NT2/D1 (cell line): ENCODE measurements around the gene FRMD3.

Experiments used
- SUZ12 ChIP-seq: IDR thresholded peaks from 2 replicates; pipeline ENCODE4 v1.6.1; 2011; ENCODE audit not compliant: insufficient read length, insufficient read depth; ENCODE audit errors: extremely low read depth
- ZNF274 ChIP-seq: IDR thresholded peaks from 2 replicates; pipeline ENCODE4 v1.6.1; 2011; ENCODE audit warnings: mild to moderate bottlenecking, low read depth, low read length

DNA sequence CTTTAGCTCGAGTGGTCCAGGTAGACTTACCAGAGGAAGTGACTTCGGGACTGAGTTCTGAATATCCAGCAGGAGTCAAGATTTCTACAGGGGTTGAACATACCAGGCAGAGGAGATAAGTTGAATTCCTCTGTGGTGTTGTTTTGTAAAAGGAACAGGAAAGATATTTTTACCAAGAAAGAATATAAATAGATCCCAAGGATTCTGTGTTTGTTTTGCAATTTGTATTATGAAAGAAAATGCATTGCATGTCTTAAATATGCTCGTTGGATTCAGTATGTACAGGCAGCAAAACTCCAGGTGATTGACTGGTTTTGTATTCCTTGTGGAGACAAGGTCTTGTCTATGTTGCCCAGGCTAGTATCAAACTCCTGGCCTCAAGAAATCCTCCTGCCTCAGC lies 197.8 kb downstream of the FRMD3 start:
- no peak for TF ChIP-seq ZNF274
- no peak for TF ChIP-seq SUZ12
